GM19351 (cell line): ENCODE data around the gene NUDC.
"Not testable (repeated sequence)": the region's sequence is repeated elsewhere in the genome, so short reads cannot be mapped to it uniquely, and the experiment has no call there.

ENCODE experiments used
- ATAC-seq: cut with Tn5 transposase; IDR thresholded peaks from one replicate; pipeline ENCODE4 v1.9.1; 2021; ENCODE audit warnings: mild to moderate bottlenecking, moderate library complexity; ENCODE audit not compliant: unreplicated experiment

NUDC gene

DNA sequence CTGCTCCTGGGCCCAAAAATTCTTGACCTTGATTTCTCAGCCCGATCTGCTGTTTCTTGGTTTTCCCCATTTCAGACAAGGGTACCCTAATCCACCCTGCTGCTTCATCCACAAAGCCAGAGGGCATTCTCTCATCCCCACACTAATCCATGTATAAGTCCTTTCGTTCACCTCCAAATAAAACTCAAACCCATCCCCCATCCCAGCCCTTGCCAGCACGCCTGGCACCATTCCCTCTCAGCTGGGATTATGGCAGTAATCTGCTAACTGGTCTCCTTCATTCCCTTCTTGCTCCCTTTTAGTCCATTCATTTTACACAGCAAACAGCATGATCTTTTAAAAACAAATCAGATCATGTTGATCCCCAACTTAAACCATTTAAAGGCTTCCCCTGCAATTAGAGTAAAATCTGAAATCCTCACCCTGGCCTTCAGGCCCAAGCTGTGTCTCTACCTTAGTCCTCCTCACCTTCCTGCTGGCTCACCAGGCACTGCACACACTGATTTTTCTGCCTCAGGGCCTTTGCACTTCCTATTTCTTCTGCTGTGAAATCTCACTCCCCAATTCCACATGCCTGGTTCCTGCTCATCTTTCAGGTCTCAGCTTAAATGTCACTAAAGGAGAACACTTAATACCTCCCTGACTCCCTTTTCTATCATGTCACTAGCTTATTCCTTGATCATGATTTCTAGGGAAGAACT, 59.8 kb downstream of the NUDC start:
- ATAC-seq = no peak

- no peak for ATAC-seq
Measured at GRCh38 chr1:26983863-26984262, 62.3 kb downstream of the NUDC start.

- ATAC-seq = no peak
Measured at GRCh38 chr1:26984291-26984690, 62.7 kb downstream of the NUDC start.

- ATAC-seq = no peak
Measured at GRCh38 chr1:26986658-26987057, 65.1 kb downstream of the NUDC start.

- not testable (repeated sequence) for ATAC-seq
Measured at GRCh38 chr1:26989403-26990109, 68.0 kb downstream of the NUDC start.

DNA sequence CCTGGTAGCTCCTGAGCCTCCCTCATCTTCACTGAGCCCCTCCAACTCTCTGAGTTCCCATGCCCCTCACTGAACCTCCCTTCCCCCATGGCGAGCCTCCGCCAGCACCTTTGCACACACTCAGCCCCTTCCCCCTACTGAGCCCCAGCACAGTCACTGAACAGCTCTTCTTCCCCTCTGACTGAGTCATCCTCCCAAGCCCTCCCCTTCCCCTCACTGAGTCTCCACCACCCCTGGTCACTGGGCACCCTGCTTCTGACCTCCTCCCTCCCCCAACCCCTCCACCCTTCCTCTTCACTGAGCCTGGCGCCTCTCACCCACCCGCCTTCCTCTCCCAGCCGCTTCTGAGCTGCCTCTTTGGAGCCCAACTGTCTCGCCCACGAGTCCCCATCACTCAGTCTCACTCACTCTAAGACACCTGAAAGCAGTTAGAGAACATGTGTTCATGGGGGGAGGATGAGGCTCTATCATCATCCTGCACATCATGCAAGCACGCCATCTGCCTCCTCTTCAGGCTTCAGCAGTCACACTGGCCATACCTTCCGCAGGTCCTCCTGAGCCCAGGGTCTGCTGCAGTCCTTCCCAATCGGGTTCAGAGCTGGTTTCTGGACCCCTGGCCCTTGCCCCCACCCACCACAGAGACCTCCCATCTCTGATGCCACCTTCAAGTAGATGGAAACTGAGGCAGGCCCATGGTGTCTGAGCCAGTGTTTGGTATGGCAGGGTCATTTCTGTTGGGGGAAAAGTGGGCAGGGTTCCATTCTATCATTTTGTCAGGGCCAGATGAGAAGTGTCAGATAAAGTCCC, 70.0 kb downstream of the NUDC start:
- ATAC-seq = no peak

DNA sequence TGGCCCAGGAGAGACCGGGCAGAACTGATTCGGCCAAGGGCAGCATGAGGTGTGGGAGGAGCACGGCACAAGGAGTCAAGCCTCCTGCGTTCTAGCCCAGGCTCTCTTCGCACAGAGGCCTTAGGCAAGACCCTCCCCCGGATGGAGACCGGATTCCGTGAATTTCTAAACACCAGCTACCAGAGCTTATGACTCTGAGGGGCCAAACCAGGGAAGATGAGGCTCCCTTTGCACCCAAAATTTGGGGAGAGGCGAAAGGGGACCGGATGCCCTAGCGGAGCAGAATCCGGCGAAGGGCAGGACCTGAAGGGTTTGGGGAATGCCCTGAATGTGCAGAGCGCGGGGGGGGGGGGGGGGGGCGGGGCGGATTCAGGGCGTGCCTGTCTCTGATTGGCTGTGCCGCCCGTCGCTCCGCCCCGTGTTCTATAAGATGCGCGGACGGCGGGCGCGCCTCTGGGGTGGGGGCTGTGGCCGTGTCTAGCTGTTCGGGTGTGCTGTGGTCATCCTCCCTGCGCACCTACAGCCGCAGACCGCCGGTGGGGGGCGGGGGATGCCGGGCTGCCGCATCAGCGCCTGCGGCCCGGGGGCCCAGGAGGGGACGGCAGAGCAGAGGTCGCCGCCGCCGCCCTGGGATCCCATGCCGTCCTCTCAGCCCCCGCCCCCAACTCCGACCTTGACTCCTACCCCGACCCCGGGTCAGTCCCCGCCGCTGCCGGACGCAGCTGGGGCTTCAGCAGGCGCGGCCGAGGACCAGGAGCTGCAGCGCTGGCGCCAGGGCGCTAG, 71.9 kb downstream of the NUDC start, which contains the start of gene TRNP1:
Gene TRNP1 (plus strand): TSS at position 456 of the 783 bp plus-strand sequence. CDS start 95 bp downstream, at position 551.
- peak; percentile 60 for ATAC-seq

DNA sequence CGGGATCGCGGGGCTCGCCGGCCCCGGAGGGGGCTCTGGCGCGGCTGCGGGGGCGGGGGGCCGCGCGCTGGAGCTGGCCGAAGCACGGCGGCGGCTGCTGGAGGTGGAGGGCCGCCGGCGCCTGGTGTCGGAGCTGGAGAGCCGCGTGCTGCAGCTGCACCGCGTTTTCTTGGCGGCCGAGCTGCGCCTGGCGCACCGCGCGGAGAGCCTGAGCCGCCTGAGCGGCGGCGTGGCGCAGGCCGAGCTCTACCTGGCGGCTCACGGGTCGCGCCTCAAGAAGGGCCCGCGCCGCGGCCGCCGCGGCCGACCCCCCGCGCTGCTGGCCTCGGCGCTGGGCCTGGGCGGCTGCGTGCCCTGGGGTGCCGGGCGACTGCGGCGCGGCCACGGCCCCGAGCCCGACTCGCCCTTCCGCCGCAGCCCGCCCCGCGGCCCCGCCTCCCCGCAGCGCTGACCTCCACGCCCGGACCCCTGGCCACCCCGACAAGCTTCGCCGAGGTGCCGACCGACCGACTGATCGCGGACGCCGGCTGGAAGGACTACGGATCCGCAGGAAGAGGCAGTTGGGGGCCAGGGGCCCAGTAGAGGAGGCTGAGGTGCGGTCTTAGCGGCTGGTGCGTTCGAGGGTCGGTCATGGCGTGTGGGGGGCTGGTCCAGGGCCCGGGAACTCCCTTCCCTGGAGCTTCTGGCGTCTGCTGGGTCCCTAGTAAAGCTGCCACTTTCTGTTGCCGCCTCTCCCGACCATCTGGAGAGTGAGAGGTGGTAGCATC, 72.7 kb downstream of the NUDC start:
- ATAC-seq = peak; percentile 10

- no peak for ATAC-seq
Measured at GRCh38 chr1:26994787-26995517, 73.4 kb downstream of the NUDC start.

DNA sequence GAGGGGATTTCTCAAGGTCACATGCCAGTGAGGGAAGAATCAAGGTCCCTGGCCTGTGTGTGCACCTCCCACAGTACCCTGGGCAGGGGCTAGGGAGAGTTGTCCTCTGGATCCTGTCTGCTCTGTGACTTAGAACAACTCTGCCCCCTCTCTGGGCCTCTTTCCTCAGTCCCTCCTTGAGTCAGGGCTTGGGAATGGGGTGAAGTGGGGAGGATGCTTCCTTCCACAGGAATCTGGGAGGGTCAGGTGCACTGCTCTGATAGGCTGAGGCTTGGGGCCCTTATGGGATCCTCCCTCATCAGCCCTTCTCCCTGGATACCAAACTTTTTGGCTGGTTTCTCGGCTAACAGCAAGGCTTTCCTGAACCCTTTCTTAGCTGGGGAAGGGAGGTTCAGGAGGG, 74.5 kb downstream of the NUDC start:
- no peak for ATAC-seq
